ENCODE measurements around the gene OIP5. TPM values are rescaled to one million over a fixed set of nuclear protein-coding genes. Genes with fewer than 3 reads are reported as not detected.

Gene OIP5
- total and polyA plus RNA-seq, 2 of the 13 experiments (the other 11 are each of a cell fraction or from before 2014, with no cell fraction given), result 10.7 to 38.0 TPM

DNA sequence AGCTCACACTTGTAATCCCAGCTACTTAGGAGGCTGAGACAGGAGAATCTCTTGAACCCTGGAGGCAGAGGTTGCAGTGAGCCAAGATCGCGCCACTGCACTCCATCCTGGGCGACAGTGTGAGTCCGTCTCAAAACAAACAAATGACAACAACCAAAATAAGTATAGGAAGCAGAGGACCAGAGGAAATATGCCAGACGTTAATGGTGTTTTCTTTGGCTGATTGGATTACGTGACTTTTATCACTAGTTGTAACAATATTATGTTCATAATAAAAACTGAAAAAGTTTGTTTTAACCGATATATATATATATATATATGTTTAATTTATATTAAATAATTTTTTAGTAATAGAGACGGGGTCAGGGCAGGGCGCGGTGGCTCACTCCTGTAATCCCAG, 22.0 kb upstream of the OIP5 start:
- BruUV-seq (replicated peaks), result no TSS peak
- Histone ChIP-seq H3K27ac (ENCODE audit: extremely low read length, insufficient read depth, low read length) (no peak overlapping the region), H3K4me1 (ENCODE audit: insufficient read depth, low read length) (no peaks in the 10 kb centered on the region), H3K79me2 (ENCODE audit: insufficient read depth, low read length) (no peaks in the 10 kb centered on the region), H3K4me3 (replicated peaks in 1 of 3; ENCODE audit: insufficient read depth in 1 of 3, low read depth in 2 of 3, low read length in 3 of 3) (no peak overlapping the region), H3K27me3 (ENCODE audit: control insufficient read depth in 1 of 2, insufficient read depth in 2 of 2, low read length in 2 of 2) (no peaks in the 10 kb centered on the region), H4K20me1 (ENCODE audit: insufficient read depth, low read length) (no peaks in the 10 kb centered on the region), H3K9ac (ENCODE audit: insufficient read depth, low read depth, low read length) (no peak overlapping the region), H3K9me3 (ENCODE audit: low read length) (no peaks in the 10 kb centered on the region), H2AFZ (ENCODE audit: low read length) (no peak overlapping the region), H3K36me3 (replicated peaks in 1 of 2; ENCODE audit: control insufficient read depth in 1 of 2, insufficient read depth in 2 of 2, low read length in 2 of 2) (peaks cover 22 to 67% of the 10 kb centered on the region in 2 experiments), H3K4me2 (ENCODE audit: low read depth, low read length) (no peak overlapping the region)
- DNase-seq (ENCODE audit: low spot score) (no peak), ATAC-seq (no peak), FAIRE-seq (no peak)
- 96% methylated on average over 10 of the region's 10 CpGs for WGBS (ENCODE audit: low lambda C conversion rate)
- intact Hi-C loops (cut with micrococcal nuclease; ENCODE audit: unreplicated experiment) (no loop called here), in situ Hi-C loops (cut with HindIII; ENCODE audit: extremely low pct_ligation_motif_present, low pct_unique_long_range_greater_than_20kb) (no loop called here)
- TF ChIP-seq ZNF800 (CRISPR knock-in tag; IDR thresholded peaks at IDR 0.05) (no peak), TEAD3 (CRISPR knock-in tag; optimal IDR thresholded peaks at IDR 0.05; ENCODE audit: borderline replicate concordance) (no peak), ZSCAN29 (CRISPR knock-in tag; conservative IDR thresholded peaks at IDR 0.05) (no peak), HOXA9 (CRISPR knock-in tag; IDR thresholded peaks at IDR 0.05; ENCODE audit: borderline replicate concordance) (no peak), ZNF75D (CRISPR knock-in tag; IDR thresholded peaks at IDR 0.05; ENCODE audit: borderline replicate concordance) (no peak), ZNF782 (CRISPR knock-in tag; IDR thresholded peaks at IDR 0.05; ENCODE audit: borderline replicate concordance) (no peak), ZNF703 (CRISPR knock-in tag; IDR thresholded peaks at IDR 0.05; ENCODE audit: borderline replicate concordance) (no peak), ZNF333 (CRISPR knock-in tag; IDR thresholded peaks at IDR 0.05; ENCODE audit: borderline replicate concordance) (no peak), FOXM1 (CRISPR knock-in tag; IDR thresholded peaks at IDR 0.05) (no peak), ZBTB1 (CRISPR knock-in tag; IDR thresholded peaks at IDR 0.05; ENCODE audit: borderline replicate concordance) (no peak), ZNF614 (CRISPR knock-in tag; IDR thresholded peaks at IDR 0.05; ENCODE audit: borderline replicate concordance) (no peak), ZMYM4 (CRISPR knock-in tag; IDR thresholded peaks at IDR 0.05) (no peak), HNRNPH1 (optimal IDR thresholded peaks at IDR 0.05; ENCODE audit: low read depth, low read length) (no peak), ZFP36L1 (CRISPR knock-in tag; IDR thresholded peaks at IDR 0.05) (no peak), THAP8 (CRISPR knock-in tag; IDR thresholded peaks at IDR 0.05; ENCODE audit: borderline replicate concordance) (no peak)
- TF ChIP-seq, protein P1, sequence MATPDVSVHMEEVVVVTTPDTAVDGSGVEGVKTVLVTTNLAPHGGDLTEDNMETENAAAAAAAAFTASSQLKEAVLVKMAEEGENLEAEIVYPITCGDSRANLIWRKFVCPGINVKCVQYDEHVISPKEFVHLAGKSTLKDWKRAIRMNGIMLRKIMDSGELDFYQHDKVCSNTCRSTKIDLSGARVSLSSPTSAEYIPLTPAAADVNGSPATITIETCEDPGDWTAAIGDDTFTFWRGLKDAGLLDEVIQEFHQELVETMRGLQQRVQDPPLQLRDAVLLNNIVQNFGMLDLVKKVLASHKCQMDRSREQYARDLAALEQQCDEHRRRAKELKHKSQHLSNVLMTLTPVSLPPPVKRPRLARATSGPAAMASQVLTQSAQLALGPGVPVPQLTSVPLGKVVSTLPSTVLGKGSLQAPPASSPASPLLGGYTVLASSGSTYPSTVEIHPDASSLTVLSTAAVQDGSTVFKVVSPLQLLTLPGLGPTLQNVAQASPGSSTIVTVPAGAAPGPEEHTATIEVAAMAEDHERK (CRISPR knock-in tag; IDR thresholded peaks at IDR 0.05; ENCODE audit: low read depth), result no peak
- TF ChIP-seq, protein P2, sequence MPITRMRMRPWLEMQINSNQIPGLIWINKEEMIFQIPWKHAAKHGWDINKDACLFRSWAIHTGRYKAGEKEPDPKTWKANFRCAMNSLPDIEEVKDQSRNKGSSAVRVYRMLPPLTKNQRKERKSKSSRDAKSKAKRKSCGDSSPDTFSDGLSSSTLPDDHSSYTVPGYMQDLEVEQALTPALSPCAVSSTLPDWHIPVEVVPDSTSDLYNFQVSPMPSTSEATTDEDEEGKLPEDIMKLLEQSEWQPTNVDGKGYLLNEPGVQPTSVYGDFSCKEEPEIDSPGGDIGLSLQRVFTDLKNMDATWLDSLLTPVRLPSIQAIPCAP (CRISPR knock-in tag; IDR thresholded peaks at IDR 0.05; ENCODE audit: low read depth), result no peak
- ChIA-PET CTCF (ENCODE audit: low intra/inter-chr PET ratio, low total read pairs) (no interaction called here), POLR2A (no interaction called here)
